ENCODE data around the gene RBM19. TPM values are rescaled to one million over a fixed set of nuclear protein-coding genes. Genes with fewer than 3 reads are reported as not detected.

Gene RBM19
- total RNA-seq, 1 experiment from 2014 or later: 35.7 TPM

- peaks cover 1% of the 10 kb centered on the region; the same call in 1 of the 2 replicates for H3K36me3 ChIP-seq (ENCODE audit: control insufficient read depth, insufficient read depth, low read length)
- H3K4me1 ChIP-seq: no peaks in the 10 kb centered on the region
- POLR2A ChIA-PET: no interaction called here
- DNase-seq: no peak
- H3K9me3 Mint-ChIP-seq (ENCODE audit: unreplicated experiment): no peaks in the 10 kb centered on the region
- no peaks in the 10 kb centered on the region for H3K36me3 Mint-ChIP-seq (ENCODE audit: insufficient read depth, unreplicated experiment)
- CTCF ChIA-PET: no interaction called here
- no TSS peak for BruUV-seq (replicated peaks)
- H3K27ac Mint-ChIP-seq (ENCODE audit: unreplicated experiment): no peak overlapping the region
- H3K27me3 ChIP-seq (replicated peaks; ENCODE audit: control insufficient read depth, insufficient read depth, low read length): no peaks in the 10 kb centered on the region
- no peak for TF ChIP-seq CTCF (IDR thresholded peaks at IDR 0.05; ENCODE audit: insufficient read depth in 1 of 2, low read depth in 1 of 2, low read length in 1 of 2, severe bottlenecking in 1 of 2, unreplicated experiment in 1 of 2)
- intact Hi-C loops (cut with micrococcal nuclease; ENCODE audit: unreplicated experiment): no loop called here
- H3K27me3 Mint-ChIP-seq (ENCODE audit: insufficient read depth, unreplicated experiment): no peaks in the 10 kb centered on the region
- no peak overlapping the region for H3K4me3 Mint-ChIP-seq (ENCODE audit: unreplicated experiment)
- no peaks in the 10 kb centered on the region for H3K9me3 ChIP-seq
- H3K4me1 Mint-ChIP-seq (ENCODE audit: low read depth, unreplicated experiment): no peaks in the 10 kb centered on the region
- H3K4me3 ChIP-seq (ENCODE audit: low read depth, low read length): no peak overlapping the region
These were observed 112.6 kb downstream of the RBM19 start for GRCh38 chr12:113853491-113853890.

GRCh38 chr12:113852695-113853490 is 113.2 kb downstream of the RBM19 start:
- ChIA-PET POLR2A (no interaction called here), CTCF (no interaction called here)
- H3K4me1 ChIP-seq: no peaks in the 10 kb centered on the region
- peaks cover 1% of the 10 kb centered on the region; the same call in 1 of the 2 replicates for H3K36me3 ChIP-seq (ENCODE audit: control insufficient read depth, insufficient read depth, low read length)
- TF ChIP-seq CTCF (IDR thresholded peaks at IDR 0.05; ENCODE audit: insufficient read depth in 1 of 2, low read depth in 1 of 2, low read length in 1 of 2, severe bottlenecking in 1 of 2, unreplicated experiment in 1 of 2): no peak
- no peak for DNase-seq
- H3K9me3 ChIP-seq: no peaks in the 10 kb centered on the region
- no peak overlapping the region for H3K4me3 ChIP-seq (ENCODE audit: low read depth, low read length)
- intact Hi-C loops (cut with micrococcal nuclease; ENCODE audit: unreplicated experiment): no loop called here
- no peaks in the 10 kb centered on the region for H3K27me3 Mint-ChIP-seq (ENCODE audit: insufficient read depth, unreplicated experiment)
- no TSS peak for BruUV-seq (replicated peaks)
- no peaks in the 10 kb centered on the region for H3K9me3 Mint-ChIP-seq (ENCODE audit: unreplicated experiment)
- no peaks in the 10 kb centered on the region for H3K27me3 ChIP-seq (replicated peaks; ENCODE audit: control insufficient read depth, insufficient read depth, low read length)
- no peaks in the 10 kb centered on the region for H3K4me1 Mint-ChIP-seq (ENCODE audit: low read depth, unreplicated experiment)
- H3K4me3 Mint-ChIP-seq (ENCODE audit: unreplicated experiment): no peak overlapping the region
- H3K27ac Mint-ChIP-seq (ENCODE audit: unreplicated experiment): no peak overlapping the region
- no peaks in the 10 kb centered on the region for H3K36me3 Mint-ChIP-seq (ENCODE audit: insufficient read depth, unreplicated experiment)

GRCh38 chr12:113852264-113852663 is 113.9 kb downstream of the RBM19 start:
- no peak for TF ChIP-seq CTCF (IDR thresholded peaks at IDR 0.05; ENCODE audit: insufficient read depth in 1 of 2, low read depth in 1 of 2, low read length in 1 of 2, severe bottlenecking in 1 of 2, unreplicated experiment in 1 of 2)
- BruUV-seq (replicated peaks): no TSS peak
- Mint-ChIP-seq H3K4me1 (ENCODE audit: low read depth, unreplicated experiment) (no peaks in the 10 kb centered on the region), H3K9me3 (ENCODE audit: unreplicated experiment) (no peaks in the 10 kb centered on the region), H3K27me3 (ENCODE audit: insufficient read depth, unreplicated experiment) (no peaks in the 10 kb centered on the region), H3K36me3 (ENCODE audit: insufficient read depth, unreplicated experiment) (no peaks in the 10 kb centered on the region), H3K27ac (ENCODE audit: unreplicated experiment) (no peak overlapping the region), H3K4me3 (ENCODE audit: unreplicated experiment) (no peak overlapping the region)
- no peaks in the 10 kb centered on the region for H3K4me1 ChIP-seq
- ChIA-PET CTCF (no interaction called here), POLR2A (no interaction called here)
- peaks cover under 1% of the 10 kb centered on the region; the same call in 1 of the 2 replicates for H3K36me3 ChIP-seq (ENCODE audit: control insufficient read depth, insufficient read depth, low read length)
- no peak overlapping the region for H3K4me3 ChIP-seq (ENCODE audit: low read depth, low read length)
- no peaks in the 10 kb centered on the region for H3K9me3 ChIP-seq
- intact Hi-C loops (cut with micrococcal nuclease; ENCODE audit: unreplicated experiment): no loop called here
- H3K27me3 ChIP-seq (replicated peaks; ENCODE audit: control insufficient read depth, insufficient read depth, low read length): no peaks in the 10 kb centered on the region
- no peak for DNase-seq

Data from Caco-2 (cell line).